ENCODE results near the gene KRT77. TPM values are rescaled to one million over a fixed set of nuclear protein-coding genes. Genes with fewer than 3 reads are reported as not detected.

The KRT77 gene
- total RNA-seq, 1 donor from 2014 or later = not detected

- DNase-seq (ENCODE audit: low spot score) = no peak
- Mint-ChIP-seq H3K27me3 (ENCODE audit: low read depth) (peaks cover 79% of the 10 kb centered on the region), H3K36me3 (ENCODE audit: low read depth) (no peaks in the 10 kb centered on the region), H3K9me3 (ENCODE audit: low read depth) (no peaks in the 10 kb centered on the region), H3K4me1 (ENCODE audit: low read depth) (no peaks in the 10 kb centered on the region), H3K27ac (ENCODE audit: unreplicated experiment) (no peak overlapping the region), H3K4me3 (ENCODE audit: unreplicated experiment) (no peak overlapping the region)
- TF ChIP-seq CTCF (IDR thresholded peaks at IDR 0.05) = no peak
Measured at GRCh38 chr12:52682938-52683574, 20.3 kb downstream of the KRT77 start.

GRCh38 chr12:52682381-52682660, 21.0 kb downstream of the KRT77 start:
- peaks cover 76% of the 10 kb centered on the region for H3K27me3 Mint-ChIP-seq (ENCODE audit: low read depth)
- no peak for TF ChIP-seq CTCF (IDR thresholded peaks at IDR 0.05)
- no peaks in the 10 kb centered on the region for H3K9me3 Mint-ChIP-seq (ENCODE audit: low read depth)
- H3K4me1 Mint-ChIP-seq (ENCODE audit: low read depth) = no peaks in the 10 kb centered on the region
- H3K36me3 Mint-ChIP-seq (ENCODE audit: low read depth) = no peaks in the 10 kb centered on the region
- H3K4me3 Mint-ChIP-seq (ENCODE audit: unreplicated experiment) = no peak overlapping the region
- no peak for DNase-seq (ENCODE audit: low spot score)
- H3K27ac Mint-ChIP-seq (ENCODE audit: unreplicated experiment) = no peak overlapping the region

- Mint-ChIP-seq H3K4me3 (ENCODE audit: unreplicated experiment) (no peak overlapping the region), H3K27ac (ENCODE audit: unreplicated experiment) (no peak overlapping the region), H3K27me3 (ENCODE audit: low read depth) (peaks cover 73% of the 10 kb centered on the region), H3K9me3 (ENCODE audit: low read depth) (no peaks in the 10 kb centered on the region), H3K4me1 (ENCODE audit: low read depth) (no peaks in the 10 kb centered on the region), H3K36me3 (ENCODE audit: low read depth) (no peaks in the 10 kb centered on the region)
- DNase-seq (ENCODE audit: low spot score) = no peak
- TF ChIP-seq CTCF (IDR thresholded peaks at IDR 0.05) = no peak
Measured at GRCh38 chr12:52681526-52682380, 21.6 kb downstream of the KRT77 start.

GRCh38 chr12:52680363-52680762, 23.0 kb downstream of the KRT77 start, which contains the start of gene KRT1:
KRT1 (minus strand) TSS chr12:52680407; CDS start chr12:52680348, 59 bp downstream.
- Mint-ChIP-seq H3K4me1 (ENCODE audit: low read depth) (no peaks in the 10 kb centered on the region), H3K27ac (ENCODE audit: unreplicated experiment) (no peak within 1 kb of the TSS), H3K4me3 (ENCODE audit: unreplicated experiment) (no peak within 1 kb of the TSS), H3K36me3 (ENCODE audit: low read depth) (no peaks in the 10 kb centered on the region), H3K9me3 (ENCODE audit: low read depth) (no peaks in the 10 kb centered on the region), H3K27me3 (ENCODE audit: low read depth) (peaks cover 72% of the 10 kb centered on the region)
- TF ChIP-seq CTCF (IDR thresholded peaks at IDR 0.05) = no peak
- DNase-seq (ENCODE audit: low spot score) = no peak

GRCh38 chr12:52679875-52680274, 23.4 kb downstream of the KRT77 start:
- no peaks in the 10 kb centered on the region for H3K4me1 Mint-ChIP-seq (ENCODE audit: low read depth)
- H3K36me3 Mint-ChIP-seq (ENCODE audit: low read depth) = no peaks in the 10 kb centered on the region
- H3K27me3 Mint-ChIP-seq (ENCODE audit: low read depth) = peaks cover 69% of the 10 kb centered on the region
- no peaks in the 10 kb centered on the region for H3K9me3 Mint-ChIP-seq (ENCODE audit: low read depth)
- no peak overlapping the region for H3K27ac Mint-ChIP-seq (ENCODE audit: unreplicated experiment)
- TF ChIP-seq CTCF (IDR thresholded peaks at IDR 0.05) = no peak
- no peak overlapping the region for H3K4me3 Mint-ChIP-seq (ENCODE audit: unreplicated experiment)
- DNase-seq (ENCODE audit: low spot score) = no peak

All from chondrocyte (in vitro differentiated cells).